ENCODE results near the gene MEGF8.
"Not testable (repeated sequence)": the region's sequence is repeated elsewhere in the genome, so short reads cannot be mapped to it uniquely, and the experiment has no call there.

Gene MEGF8

GRCh38 chr19:42333975-42334696 lies 8.7 kb downstream of the MEGF8 start:
- DNase-seq, result no peak

GRCh38 chr19:42334697-42335373 lies 9.4 kb downstream of the MEGF8 start:
- no peak for DNase-seq

GRCh38 chr19:42335374-42335936 lies 10.0 kb downstream of the MEGF8 start:
- DNase-seq, result no peak

- DNase-seq, result no peak
These were observed 10.5 kb downstream of the MEGF8 start for GRCh38 chr19:42335971-42336370.

- DNase-seq, result not testable (repeated sequence)
These were observed 13.9 kb downstream of the MEGF8 start for GRCh38 chr19:42339126-42339860.

GRCh38 chr19:42339922-42340321 lies 14.5 kb downstream of the MEGF8 start:
- DNase-seq, result not testable (repeated sequence)

- DNase-seq, result no peak
These were observed 18.1 kb downstream of the MEGF8 start for GRCh38 chr19:42343344-42344110.

GRCh38 chr19:42344336-42344893 lies 19.0 kb downstream of the MEGF8 start:
- DNase-seq, result no peak

- DNase-seq, result no peak
These were observed 19.9 kb downstream of the MEGF8 start for GRCh38 chr19:42345191-42345812.

GRCh38 chr19:42348211-42348610 lies 22.8 kb downstream of the MEGF8 start:
- DNase-seq, result no peak

- no peak for DNase-seq
These were observed 24.1 kb downstream of the MEGF8 start for GRCh38 chr19:42349378-42350107.

GRCh38 chr19:42350417-42350816 lies 25.0 kb downstream of the MEGF8 start:
- DNase-seq, result no peak

- DNase-seq, result no peak
These were observed 25.8 kb downstream of the MEGF8 start for GRCh38 chr19:42351079-42351735.

GRCh38 chr19:42352301-42353259 lies 27.1 kb downstream of the MEGF8 start:
- no peak for DNase-seq

- DNase-seq, result no peak
These were observed 28.0 kb downstream of the MEGF8 start for GRCh38 chr19:42353341-42354015.

- DNase-seq, result no peak
These were observed 30.5 kb downstream of the MEGF8 start for GRCh38 chr19:42355896-42356295.

GRCh38 chr19:42356686-42357085 lies 31.3 kb downstream of the MEGF8 start:
- no peak for DNase-seq

- DNase-seq, result no peak
These were observed 31.9 kb downstream of the MEGF8 start for GRCh38 chr19:42357290-42357689.

All from stimulated activated CD4-positive, alpha-beta T cell treated with anti-CD3 and anti-CD28 coated beads, Interleukin-4, amount 100 ng/mL, for 4 hours (primary cell).